ENCODE results near the gene TAF5.

GRCh38 chr10:103423748-103424147, 56.0 kb downstream of the TAF5 start:
- TF ChIP-seq EZH2 (IDR thresholded peaks at IDR 0.05; ENCODE audit: borderline replicate concordance, insufficient read depth, low read length, poor library complexity, severe bottlenecking) = no peak
- TF ChIP-seq EP300 (conservative IDR thresholded peaks at IDR 0.05; ENCODE audit: poor library complexity, severe bottlenecking) = no peak
- no peak for TF ChIP-seq CTCF (IDR thresholded peaks at IDR 0.05; ENCODE audit: poor library complexity, severe bottlenecking)
- TF ChIP-seq TAF1 (IDR thresholded peaks at IDR 0.05; ENCODE audit: low read depth) = no peak
- no peak for TF ChIP-seq POLR2AphosphoS5 (IDR thresholded peaks at IDR 0.05)
- TF ChIP-seq RAD21 (conservative IDR thresholded peaks at IDR 0.05) = no peak
- no peak for TF ChIP-seq REST (IDR thresholded peaks at IDR 0.05; ENCODE audit: borderline replicate concordance)
- TF ChIP-seq MXI1 (conservative IDR thresholded peaks at IDR 0.05; ENCODE audit: poor library complexity, severe bottlenecking) = no peak

Data from neural cell (in vitro differentiated cells).